Endothelial cell of umbilical vein (primary cell): ENCODE measurements around the gene FRS2. TPM values are rescaled to one million over a fixed set of nuclear protein-coding genes. Genes with fewer than 3 reads are reported as not detected.

Source experiments
- BruUV-seq: library from RNA; stranded (reverse); fragments of 400-500 nt; replicated peaks from 2 replicates; lab custom pipeline; 2021; lab: Mats Ljungman, UMichigan
- CTCF ChIA-PET: fragments of 300-600, 350-600 bp; sonication (Branson Sonifier 250); formaldehyde crosslinking; loops from one replicate; lab custom pipeline; 2021; ENCODE audit warnings: antibody characterized with exemption, inconsistent platforms; lab: Charles Lee
- POLR2A ChIA-PET: fragments of 300-600, 350-600 bp; sonication (Branson Sonifier 250); formaldehyde crosslinking; loops from one replicate; lab custom pipeline; 2021; ENCODE audit warnings: antibody characterized with exemption, inconsistent platforms; lab: Charles Lee
- DNase-seq: peaks from one replicate; pipeline ENCODE4 v3.0.0-alpha.2; 2011; ENCODE audit warnings: low read depth, low spot score
- FAIRE-seq: peaks from 2 replicates; lab custom pipeline; 2011; peaks lifted over from hg19 to GRCh38; lab: Jason Lieb, UNC
- H2AFZ ChIP-seq: 2 replicates; pipeline ENCODE4 v1.6.0; 2012; ENCODE audit warnings: low read depth, low read length, control low read depth, inconsistent platforms
- H3K27ac ChIP-seq: 2 replicates; pipeline ENCODE4 v1.5.1; 2011; ENCODE audit warnings: low read depth, mild to moderate bottlenecking, control low read depth, low read length, moderate library complexity; ENCODE audit not compliant: insufficient read depth
- H3K27me3 ChIP-seq, 2 experiments: 2 replicates each; pipeline versions ENCODE4 v1.6.0 to v1.6.1; 2011; ENCODE audit warnings: low read length in 2 of 2, mixed read lengths in 1 of 2; ENCODE audit not compliant: control insufficient read depth in 2 of 2, insufficient read depth in 2 of 2
- H3K36me3 ChIP-seq, 2 experiments: 2 replicates in 1 of 2; 3 replicates in 1 of 2; pipeline ENCODE4 v1.5.1; 2011; ENCODE audit warnings: low read length in 2 of 2, mild to moderate bottlenecking in 1 of 2, moderate library complexity in 1 of 2; ENCODE audit not compliant: control insufficient read depth in 2 of 2, insufficient read depth in 2 of 2; ENCODE audit errors: extremely low read depth in 1 of 2
- H3K4me1 ChIP-seq: 3 replicates; pipeline ENCODE4 v1.5.1; 2011; ENCODE audit warnings: mild to moderate bottlenecking, low read length; ENCODE audit not compliant: control insufficient read depth, insufficient read depth; ENCODE audit errors: extremely low read depth
- H3K4me2 ChIP-seq: 2 replicates; pipeline ENCODE4 v1.6.1; 2011; ENCODE audit warnings: low read length, control low read depth, mixed read lengths; ENCODE audit not compliant: insufficient read depth
- H3K4me3 ChIP-seq, 3 experiments: fragments of 200-600 bp in 1 of 3; sonication (generic), shearing (Covaris generic) in 1 of 3; replicated peaks in 1 of 3; 2 replicates each; pipeline ENCODE4 v1.5.1; 2011 to 2016; ENCODE audit warnings: control low read depth in 3 of 3, low read length in 3 of 3, mild to moderate bottlenecking in 2 of 3, inconsistent platforms in 1 of 3, low read depth in 1 of 3, moderate library complexity in 1 of 3; ENCODE audit not compliant: insufficient read depth in 1 of 3
- H3K79me2 ChIP-seq: 2 replicates; pipeline ENCODE4 v1.6.0; 2012; ENCODE audit warnings: low read length, inconsistent platforms; ENCODE audit not compliant: control insufficient read depth, insufficient read depth
- H3K9ac ChIP-seq: replicated peaks from 2 replicates; pipeline ENCODE3; 2011; ENCODE audit warnings: low read length, control low read depth; ENCODE audit not compliant: insufficient read depth; ENCODE audit errors: extremely low read depth
- H3K9me1 ChIP-seq: replicated peaks from 3 replicates; pipeline ENCODE4 v1.6.0; 2011; ENCODE audit warnings: mild to moderate bottlenecking, low read length; ENCODE audit not compliant: control insufficient read depth, insufficient read depth; ENCODE audit errors: extremely low read depth
- H3K9me3 ChIP-seq: replicated peaks from 2 replicates; pipeline ENCODE4 v1.5.1; 2012; ENCODE audit warnings: low read length, inconsistent platforms; ENCODE audit not compliant: control insufficient read depth, insufficient read depth
- H4K20me1 ChIP-seq: replicated peaks from 2 replicates; pipeline ENCODE3; 2011; ENCODE audit warnings: mild to moderate bottlenecking, low read length; ENCODE audit not compliant: control insufficient read depth, insufficient read depth; ENCODE audit errors: extremely low read depth
- CTCF ChIP-seq, 2 donors: IDR thresholded peaks; 1 replicate in 1 of 2; 2 replicates in 1 of 2; pipeline ENCODE4 v1.5.1; 2011; ENCODE audit warnings: low read length in 2 of 2, mild to moderate bottlenecking in 2 of 2, moderate library complexity in 2 of 2, control low read depth in 1 of 2, inconsistent platforms in 1 of 2, low read depth in 1 of 2; ENCODE audit not compliant: insufficient read depth in 1 of 2; ENCODE audit errors: extremely low read depth in 1 of 2
- EZH2 ChIP-seq: IDR thresholded peaks from 2 replicates; pipeline ENCODE4 v1.6.1; 2012; ENCODE audit warnings: borderline replicate concordance, low read depth, mild to moderate bottlenecking, moderate library complexity, low read length, inconsistent platforms; ENCODE audit not compliant: severe bottlenecking
- FOS ChIP-seq: IDR thresholded peaks from 2 replicates; pipeline ENCODE4 v1.6.1; 2011; ENCODE audit warnings: mild to moderate bottlenecking, low read length, moderate library complexity, borderline replicate concordance; ENCODE audit not compliant: insufficient read depth
- GATA2 ChIP-seq: IDR thresholded peaks from 2 replicates; pipeline ENCODE4 v1.7.0; 2011; ENCODE audit warnings: low read depth, mild to moderate bottlenecking, moderate library complexity, mixed read lengths, low read length; ENCODE audit not compliant: insufficient read length, insufficient read depth
- JUN ChIP-seq: IDR thresholded peaks from 2 replicates; pipeline ENCODE4 v1.6.1; 2011; ENCODE audit warnings: borderline replicate concordance, low read depth; ENCODE audit not compliant: insufficient read length, insufficient read depth
- MYC ChIP-seq: IDR thresholded peaks from one replicate; pipeline ENCODE4 v1.6.1; 2011; ENCODE audit warnings: mild to moderate bottlenecking, low read depth, low read length
- POLR2A ChIP-seq: IDR thresholded peaks from 2 replicates; pipeline ENCODE4 v1.6.1; 2012; ENCODE audit warnings: low read depth, mild to moderate bottlenecking, control low read depth, low read length
- POLR2AphosphoS5 ChIP-seq: IDR thresholded peaks from 2 replicates; pipeline ENCODE4 v1.6.1; 2012; ENCODE audit warnings: low read depth, mild to moderate bottlenecking, control low read depth, low read length, moderate library complexity; ENCODE audit not compliant: insufficient read depth
- dilution Hi-C: fragments of 300-500 bp; cut with MboI; formaldehyde crosslinking; loops from one replicate; pipeline ENCODE4 v1.15.0; 2019; ENCODE audit warnings: low sequenced_read_pairs; ENCODE audit not compliant: extremely low pct_ligation_motif_present
- intact Hi-C: fragments of 100-400 bp; cut with micrococcal nuclease; formaldehyde crosslinking; loops from one replicate; pipeline ENCODE4 v1.10.0; 2022
- polyA plus RNA-seq, 4 experiments: library from polyadenylated mRNA; depleted of rRNA in 3 of 4; stranded (reverse) in 3 of 4; unstranded in 1 of 4; fragments of >200 nt; gene quantifications; 2 replicates each; pipeline versions ENCODE4 v1.2.1 to v1.2.3, GENCODE V29; 2011 to 2012; ENCODE audit warnings: missing spikeins in 1 of 4
- total RNA-seq: library from RNA; stranded (reverse); gene quantifications from 2 replicates; pipeline ENCODE4 v1.2.3, GENCODE V29; 2021

The FRS2 gene
- total and polyA plus RNA-seq, 2 donors (not counting 3 experiments of a cell fraction or from before 2014, with no cell fraction given): 6.3 to 15.5 TPM

GRCh38 chr12:69516950-69517349 is 46.8 kb downstream of the FRS2 start:
- no peaks in the 10 kb centered on the region for H3K9me3 ChIP-seq
- no peak for TF ChIP-seq EZH2
- TF ChIP-seq GATA2: no peak
- TF ChIP-seq POLR2A: no peak
- no peak for TF ChIP-seq MYC
- H3K4me1 ChIP-seq: no peaks in the 10 kb centered on the region
- no peaks in the 10 kb centered on the region for H3K36me3 ChIP-seq
- no peak overlapping the region for H3K4me3 ChIP-seq
- H3K27ac ChIP-seq: no peak overlapping the region
- no peaks in the 10 kb centered on the region for H3K9me1 ChIP-seq
- no peak overlapping the region for H3K4me2 ChIP-seq
- POLR2A ChIA-PET: no interaction called here
- CTCF ChIA-PET: interaction anchor here (1.1 to 1.5 kb wide), 4 partner anchors 23 to 129 kb away, joined by 3 to 5 read pairs (median 3); partner anchors contain the start of gene FRS2
- FAIRE-seq (no peak), DNase-seq (no peak)
- peaks cover 75% of the 10 kb centered on the region for H3K79me2 ChIP-seq
- dilution Hi-C loops (no loop called here), intact Hi-C loops (no loop called here)
- no peak overlapping the region for H3K9ac ChIP-seq
- BruUV-seq: no TSS peak
- H3K27me3 ChIP-seq: no peaks in the 10 kb centered on the region
- H4K20me1 ChIP-seq: peaks cover 9% of the 10 kb centered on the region
- no peak overlapping the region for H2AFZ ChIP-seq

- H3K9me1 ChIP-seq: no peaks in the 10 kb centered on the region
- POLR2A ChIA-PET: no interaction called here
- no TSS peak for BruUV-seq
Observed at GRCh38 chr12:69517406-69517805, 47.2 kb downstream of the FRS2 start.

More at GRCh38 chr12:69517406-69517805, 47.2 kb downstream of the FRS2 start:
- intact Hi-C loops (no loop called here), dilution Hi-C loops (no loop called here)
- CTCF ChIA-PET: interaction anchor here (1.1 to 1.5 kb wide), 4 partner anchors 24 to 129 kb away, joined by 3 to 5 read pairs (median 3); partner anchors contain the start of gene FRS2
- H3K4me1 ChIP-seq: no peaks in the 10 kb centered on the region
- H3K9ac ChIP-seq: no peak overlapping the region
- H3K9me3 ChIP-seq: no peaks in the 10 kb centered on the region
- DNase-seq (no peak), FAIRE-seq (no peak)
- H3K27me3 ChIP-seq: no peaks in the 10 kb centered on the region
- TF ChIP-seq MYC (no peak), JUN (no peak), POLR2AphosphoS5 (no peak), POLR2A (no peak), GATA2 (no peak), CTCF (IDR thresholded peaks at IDR 0.05; ENCODE audit: extremely low read depth in 1 of 2, insufficient read depth in 1 of 2, low read depth in 1 of 2, low read length in 2 of 2) (no peak), FOS (no peak), EZH2 (no peak)
- peaks cover 6% of the 10 kb centered on the region for H4K20me1 ChIP-seq
- no peak overlapping the region for H3K4me2 ChIP-seq
- H3K4me3 ChIP-seq: no peak overlapping the region
- H3K36me3 ChIP-seq: no peaks in the 10 kb centered on the region
- H3K27ac ChIP-seq: no peak overlapping the region
- no peak overlapping the region for H2AFZ ChIP-seq
- peaks cover 75% of the 10 kb centered on the region for H3K79me2 ChIP-seq
